22Rv1 (cell line): ENCODE results near the gene MSS51.

Experiments used
- CTCF ChIP-seq: fragments of 450-650 bp; IDR thresholded peaks from 2 replicates; pipeline ENCODE4 v1.5.1; 2017; ENCODE audit warnings: mild to moderate bottlenecking
- ZFX ChIP-seq: fragments of 450-650 bp; IDR thresholded peaks from 2 replicates; pipeline ENCODE4 v1.6.1; 2017; ENCODE audit warnings: antibody characterized with exemption, borderline replicate concordance

GRCh38 chr10:73423309-73423708 is 10.1 kb downstream of the MSS51 start:
- no peak for TF ChIP-seq CTCF
- no peak for TF ChIP-seq ZFX
